Urothelium cell line (cell line): Measurements from ENCODE around the gene OR51E1.

Source experiments
- DNase-seq: peaks from one replicate; pipeline ENCODE4 v3.0.0; 2011; ENCODE audit warnings: low spot score, mixed read lengths
- FAIRE-seq: peaks from 2 replicates; lab custom pipeline; 2011; peaks lifted over from hg19 to GRCh38; lab: Jason Lieb, UNC

The OR51E1 gene

GRCh38 chr11:4704790-4705334 lies 61.1 kb downstream of the OR51E1 start:
- no peak for DNase-seq
- no peak for FAIRE-seq
